Hematopoietic multipotent progenitor cell (in vitro differentiated cells): ENCODE data around the gene UQCRC2. TPM values are rescaled to one million over a fixed set of nuclear protein-coding genes. Genes with fewer than 3 reads are reported as not detected.
"Not testable (repeated sequence)": the region's sequence is repeated elsewhere in the genome, so short reads cannot be mapped to it uniquely, and the experiment has no call there.

Experiments
- DNase-seq, 3 donors: peaks; one replicate each; pipeline ENCODE4 v3.0.0-alpha.2; 2011 to 2015; ENCODE audit warnings: low read depth in 2 of 3, low spot score in 2 of 3
- total RNA-seq: library from RNA; depleted of rRNA; stranded (reverse); fragments of >200 nt; gene quantifications from one replicate; pipeline ENCODE4 v1.2.3, GENCODE V29; 2012

Gene UQCRC2
- total RNA-seq, 1 donor, result 138 TPM

- DNase-seq, result peak; percentile 35 to 73 (median 62)
These were observed 54.5 kb downstream of the UQCRC2 start, which contains the start of gene MOSMO for GRCh38 chr16:22007509-22008214. TSS of gene MOSMO (plus strand) at chr16:22008111. CDS start at chr16:22008302, 191 bp downstream.

GRCh38 chr16:22008215-22009059 lies 55.3 kb downstream of the UQCRC2 start:
- peak in 2 of 3 donors; percentile 9 to 15 for DNase-seq

GRCh38 chr16:22010902-22011301 lies 57.7 kb downstream of the UQCRC2 start:
- DNase-seq, result no peak

- DNase-seq, result no peak
These were observed 59.1 kb downstream of the UQCRC2 start for GRCh38 chr16:22012241-22012640.

- DNase-seq, result no peak
These were observed 60.3 kb downstream of the UQCRC2 start for GRCh38 chr16:22013486-22013885.

GRCh38 chr16:22014271-22014873 lies 61.2 kb downstream of the UQCRC2 start:
- no peak for DNase-seq

- DNase-seq, result no peak
These were observed 63.8 kb downstream of the UQCRC2 start for GRCh38 chr16:22016927-22017326.

- no peak for DNase-seq
These were observed 65.4 kb downstream of the UQCRC2 start for GRCh38 chr16:22018559-22018958.

- no peak for DNase-seq
These were observed 69.0 kb downstream of the UQCRC2 start for GRCh38 chr16:22022151-22022550.

- no peak for DNase-seq
These were observed 70.3 kb downstream of the UQCRC2 start for GRCh38 chr16:22023505-22023904.

- not testable (repeated sequence) for DNase-seq
These were observed 71.6 kb downstream of the UQCRC2 start for GRCh38 chr16:22024785-22025184.

GRCh38 chr16:22027633-22028032 lies 74.5 kb downstream of the UQCRC2 start:
- DNase-seq, result no peak

GRCh38 chr16:22029632-22030031 lies 76.5 kb downstream of the UQCRC2 start:
- no peak for DNase-seq

GRCh38 chr16:22030087-22030812 lies 77.1 kb downstream of the UQCRC2 start:
- no peak for DNase-seq

GRCh38 chr16:22031483-22032083 lies 78.4 kb downstream of the UQCRC2 start:
- DNase-seq, result no peak

Other genes starting within 250 kb of the UQCRC2 start
- gene NPIPB4, start 95.6 kb upstream of the UQCRC2 start, total RNA-seq, result 43.4 TPM
- not detected for gene PDZD9, start 47.8 kb downstream of the UQCRC2 start, total RNA-seq
- 8.6 TPM for gene MOSMO, start 54.8 kb downstream of the UQCRC2 start, total RNA-seq
- gene VWA3A, start 139.2 kb downstream of the UQCRC2 start, total RNA-seq, result not detected
- 0.27 TPM for gene SDR42E2, start 209.1 kb downstream of the UQCRC2 start, total RNA-seq